ENCODE data around the gene CNKSR3. TPM values are rescaled to one million over a fixed set of nuclear protein-coding genes. Genes with fewer than 3 reads are reported as not detected.

CNKSR3 gene
- total RNA-seq, 1 experiment from 2014 or later = not detected

DNA sequence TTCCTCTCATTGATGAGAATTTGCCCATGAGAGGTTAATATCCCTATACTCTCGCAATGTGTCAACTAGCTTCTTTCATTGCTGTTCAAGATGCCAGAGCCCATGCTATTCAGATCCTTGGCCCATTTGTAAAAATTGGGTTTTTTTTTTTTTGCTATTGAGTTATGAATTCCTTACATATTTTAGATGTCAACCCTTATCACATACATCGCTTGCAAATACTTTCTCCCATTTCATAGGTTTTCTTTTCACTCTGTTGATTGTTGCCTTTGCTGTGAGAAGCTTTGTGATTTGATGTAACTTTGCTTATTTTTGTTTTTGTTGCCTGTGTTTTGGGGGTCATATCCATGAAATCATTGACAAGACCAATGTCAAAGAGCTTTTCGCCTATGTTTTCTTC is 121.7 kb downstream of the CNKSR3 start:
- Histone ChIP-seq H3K4me2 (ENCODE audit: low read depth, low read length, poor library complexity, severe bottlenecking) (no peak overlapping the region), H3K27ac (ENCODE audit: low read length) (no peak overlapping the region), H2AFZ (ENCODE audit: low read length) (no peak overlapping the region), H3K27me3 (ENCODE audit: low read length) (0 out of 2 replicates have a peak, but pooled peaks cover 2% of the 10 kb centered on the region), H3K4me3 (ENCODE audit: low read length) (no peak overlapping the region), H3K4me1 (ENCODE audit: low read length) (no peaks in the 10 kb centered on the region), H3K9me3 (ENCODE audit: low read length) (no peaks in the 10 kb centered on the region), H3K9ac (ENCODE audit: low read length) (no peak overlapping the region), H3K9me2 (replicated peaks; ENCODE audit: insufficient read depth, low read length) (no peaks in the 10 kb centered on the region), H3K36me3 (ENCODE audit: insufficient read depth, low read length) (no peaks in the 10 kb centered on the region), H3K79me2 (ENCODE audit: low read length) (no peaks in the 10 kb centered on the region), H4K20me1 (ENCODE audit: insufficient read depth, low read depth, low read length) (no peaks in the 10 kb centered on the region)
- no peak for DNase-seq

DNA sequence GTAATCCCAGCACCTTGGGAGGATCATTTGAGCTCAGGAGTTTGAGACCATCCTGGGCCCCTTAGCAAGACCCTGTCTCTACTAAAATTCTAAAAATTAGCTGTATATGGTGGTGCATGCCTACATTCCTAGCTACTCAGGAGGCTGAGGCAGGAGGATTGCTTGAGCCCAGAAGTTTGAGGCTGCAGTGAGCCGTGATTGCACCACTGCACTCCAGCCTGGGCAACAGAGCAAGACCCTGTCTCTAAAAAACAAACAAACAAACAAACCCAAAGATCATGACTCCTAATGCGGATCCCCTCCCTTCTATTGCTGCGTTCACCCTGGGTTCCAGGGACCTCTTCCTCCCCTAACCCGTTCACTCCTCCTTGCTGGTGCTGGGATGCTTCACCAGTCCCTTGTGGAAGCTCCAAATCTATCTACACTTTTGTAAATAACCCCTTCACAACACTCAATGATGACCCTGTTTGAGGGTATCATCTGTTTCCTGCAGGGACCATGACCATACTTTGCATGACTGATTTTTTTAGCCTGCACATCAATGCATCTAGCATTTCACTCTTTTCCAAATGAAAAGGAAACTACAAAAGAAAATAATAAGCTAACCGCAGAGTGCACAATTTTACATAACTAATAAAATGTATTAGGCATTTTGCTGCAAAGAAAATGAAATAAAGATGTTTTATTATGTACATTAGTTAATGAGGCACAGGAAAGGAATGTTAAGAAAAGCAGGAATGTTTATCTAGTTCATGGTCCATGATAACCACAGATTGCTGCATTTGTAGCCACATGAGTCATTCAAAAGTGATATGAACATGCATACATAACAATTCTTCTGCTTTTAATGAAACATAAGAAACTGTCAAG is 123.4 kb downstream of the CNKSR3 start:
- 0 out of 2 replicates have a peak, but pooled peaks cover 2% of the 10 kb centered on the region for H3K27me3 ChIP-seq (ENCODE audit: low read length)
- no peak overlapping the region for H3K4me2 ChIP-seq (ENCODE audit: low read depth, low read length, poor library complexity, severe bottlenecking)
- H3K27ac ChIP-seq (ENCODE audit: low read length) = no peak overlapping the region
- no peak overlapping the region for H3K9ac ChIP-seq (ENCODE audit: low read length)
- H2AFZ ChIP-seq (ENCODE audit: low read length) = no peak overlapping the region
- no peaks in the 10 kb centered on the region for H3K9me3 ChIP-seq (ENCODE audit: low read length)
- no peaks in the 10 kb centered on the region for H3K79me2 ChIP-seq (ENCODE audit: low read length)
- DNase-seq = no peak
- H3K4me3 ChIP-seq (ENCODE audit: low read length) = no peak overlapping the region
- H4K20me1 ChIP-seq (ENCODE audit: insufficient read depth, low read depth, low read length) = no peaks in the 10 kb centered on the region
- no peaks in the 10 kb centered on the region for H3K4me1 ChIP-seq (ENCODE audit: low read length)
- H3K9me2 ChIP-seq (replicated peaks; ENCODE audit: insufficient read depth, low read length) = no peaks in the 10 kb centered on the region
- no peaks in the 10 kb centered on the region for H3K36me3 ChIP-seq (ENCODE audit: insufficient read depth, low read length)

DNA sequence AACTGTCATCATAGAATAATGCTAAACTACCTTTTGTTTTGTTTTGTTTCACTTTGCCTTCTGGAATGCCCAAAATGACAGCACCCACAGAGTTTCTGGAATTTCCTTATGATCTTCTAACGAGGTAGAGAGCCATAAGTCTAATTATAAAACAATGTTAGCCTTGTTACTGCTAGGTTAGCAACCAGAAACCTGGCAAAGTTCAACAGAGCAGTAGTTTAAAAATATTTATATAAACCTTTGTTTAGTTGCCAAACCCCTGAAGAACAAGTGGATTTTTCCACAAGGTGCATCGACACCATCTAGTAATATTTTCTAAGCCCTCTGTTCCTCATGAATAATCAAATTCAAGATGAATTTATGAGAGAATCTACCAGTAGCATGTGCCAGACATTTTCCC is 126.3 kb downstream of the CNKSR3 start:
- H3K9ac ChIP-seq (ENCODE audit: low read length) = no peak overlapping the region
- no peak overlapping the region for H3K4me2 ChIP-seq (ENCODE audit: low read depth, low read length, poor library complexity, severe bottlenecking)
- H3K79me2 ChIP-seq (ENCODE audit: low read length) = no peaks in the 10 kb centered on the region
- no peaks in the 10 kb centered on the region for H4K20me1 ChIP-seq (ENCODE audit: insufficient read depth, low read depth, low read length)
- H3K4me3 ChIP-seq (ENCODE audit: low read length) = no peak overlapping the region
- DNase-seq = no peak
- H3K27ac ChIP-seq (ENCODE audit: low read length) = no peak overlapping the region
- no peaks in the 10 kb centered on the region for H3K27me3 ChIP-seq (ENCODE audit: low read length)
- no peaks in the 10 kb centered on the region for H3K9me2 ChIP-seq (replicated peaks; ENCODE audit: insufficient read depth, low read length)
- no peaks in the 10 kb centered on the region for H3K4me1 ChIP-seq (ENCODE audit: low read length)
- no peaks in the 10 kb centered on the region for H3K9me3 ChIP-seq (ENCODE audit: low read length)
- H2AFZ ChIP-seq (ENCODE audit: low read length) = no peak overlapping the region
- no peaks in the 10 kb centered on the region for H3K36me3 ChIP-seq (ENCODE audit: insufficient read depth, low read length)

DNA sequence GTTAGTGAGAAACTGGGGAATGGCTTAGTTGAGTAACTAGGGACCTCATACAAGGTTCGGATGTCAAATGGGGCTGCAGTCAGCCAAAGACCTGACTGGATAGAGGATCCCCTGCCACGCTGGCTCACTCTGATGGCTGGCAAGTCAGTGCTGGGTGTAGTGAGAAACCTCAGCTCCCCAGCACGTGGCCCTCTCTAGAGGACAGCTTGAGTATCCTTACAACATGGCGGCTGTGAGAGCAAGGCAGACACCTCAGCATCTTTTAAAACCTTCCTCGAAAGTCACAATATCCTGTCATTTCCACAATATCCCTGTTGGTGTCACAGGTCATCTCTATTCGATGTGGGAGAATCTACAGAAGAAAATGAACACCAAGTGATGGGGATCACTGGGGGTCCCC is 127.2 kb downstream of the CNKSR3 start:
- Histone ChIP-seq H3K27ac (ENCODE audit: low read length) (no peak overlapping the region), H3K9me3 (ENCODE audit: low read length) (no peaks in the 10 kb centered on the region), H3K9ac (ENCODE audit: low read length) (no peak overlapping the region)

DNA sequence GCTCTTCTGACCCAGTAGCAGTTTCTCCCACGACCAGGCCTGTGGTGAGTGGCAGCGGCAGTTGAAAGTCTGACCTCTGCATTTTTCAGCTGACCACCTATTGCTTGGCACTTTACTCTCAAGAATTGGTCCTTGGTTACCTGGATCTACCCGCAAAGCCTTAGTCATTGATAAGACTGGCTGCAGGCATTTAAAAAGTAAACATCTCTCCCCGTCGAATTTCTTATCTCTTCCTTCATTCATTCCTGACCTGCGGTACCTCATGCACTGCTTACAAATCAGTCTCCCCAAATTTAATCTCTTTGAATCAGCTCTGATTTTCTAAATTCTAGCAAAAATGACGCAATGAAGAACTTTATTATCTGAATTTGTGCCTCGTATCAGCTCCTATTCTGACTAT is 127.7 kb downstream of the CNKSR3 start:
- Histone ChIP-seq H3K36me3 (ENCODE audit: insufficient read depth, low read length) (no peaks in the 10 kb centered on the region), H3K4me2 (ENCODE audit: low read depth, low read length, poor library complexity, severe bottlenecking) (no peak overlapping the region)

More for the DNA sequence above, 127.2 kb downstream of the CNKSR3 start:
- no peaks in the 10 kb centered on the region for H3K9me2 ChIP-seq (replicated peaks; ENCODE audit: insufficient read depth, low read length)
- no peak overlapping the region for H3K4me3 ChIP-seq (ENCODE audit: low read length)
- H3K79me2 ChIP-seq (ENCODE audit: low read length) = no peaks in the 10 kb centered on the region
- H3K27me3 ChIP-seq (ENCODE audit: low read length) = no peaks in the 10 kb centered on the region
- no peaks in the 10 kb centered on the region for H3K4me1 ChIP-seq (ENCODE audit: low read length)
- no peak overlapping the region for H3K4me2 ChIP-seq (ENCODE audit: low read depth, low read length, poor library complexity, severe bottlenecking)
- no peak overlapping the region for H2AFZ ChIP-seq (ENCODE audit: low read length)
- no peaks in the 10 kb centered on the region for H4K20me1 ChIP-seq (ENCODE audit: insufficient read depth, low read depth, low read length)
- no peak for DNase-seq
- H3K36me3 ChIP-seq (ENCODE audit: insufficient read depth, low read length) = no peaks in the 10 kb centered on the region

DNA sequence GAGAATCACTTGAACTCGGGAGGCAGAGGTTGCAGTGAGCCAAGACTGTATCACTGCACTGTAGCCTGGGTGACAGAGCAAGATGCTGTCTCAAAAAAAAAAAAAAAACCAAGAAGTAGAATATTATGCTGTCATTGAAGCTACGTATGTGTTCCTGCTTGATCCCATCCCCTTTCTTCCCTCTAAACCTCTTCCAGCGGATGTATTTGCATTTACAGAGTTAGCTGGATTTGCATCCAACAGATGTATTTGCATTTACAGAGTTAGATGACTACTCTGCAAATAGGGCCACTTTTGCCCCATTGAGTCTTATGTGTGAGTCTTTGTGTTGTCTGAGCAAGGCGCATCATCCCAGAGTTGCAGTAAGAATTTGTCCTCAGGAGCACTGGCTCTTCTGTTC is 128.9 kb downstream of the CNKSR3 start:
- Histone ChIP-seq H3K4me3 (ENCODE audit: low read length) (no peak overlapping the region), H3K4me2 (ENCODE audit: low read depth, low read length, poor library complexity, severe bottlenecking) (no peak overlapping the region), H3K27ac (ENCODE audit: low read length) (no peak overlapping the region), H4K20me1 (ENCODE audit: insufficient read depth, low read depth, low read length) (no peaks in the 10 kb centered on the region), H3K27me3 (ENCODE audit: low read length) (no peaks in the 10 kb centered on the region), H2AFZ (ENCODE audit: low read length) (no peak overlapping the region), H3K9ac (ENCODE audit: low read length) (no peak overlapping the region), H3K4me1 (ENCODE audit: low read length) (no peaks in the 10 kb centered on the region), H3K79me2 (ENCODE audit: low read length) (no peaks in the 10 kb centered on the region), H3K9me3 (ENCODE audit: low read length) (no peaks in the 10 kb centered on the region), H3K36me3 (ENCODE audit: insufficient read depth, low read length) (no peaks in the 10 kb centered on the region), H3K9me2 (replicated peaks; ENCODE audit: insufficient read depth, low read length) (no peaks in the 10 kb centered on the region)
- no peak for DNase-seq

More for the DNA sequence above, 127.7 kb downstream of the CNKSR3 start:
- Histone ChIP-seq H4K20me1 (ENCODE audit: insufficient read depth, low read depth, low read length) (no peaks in the 10 kb centered on the region), H3K9me3 (ENCODE audit: low read length) (no peaks in the 10 kb centered on the region), H3K27ac (ENCODE audit: low read length) (no peak overlapping the region), H3K9ac (ENCODE audit: low read length) (no peak overlapping the region), H3K27me3 (ENCODE audit: low read length) (no peaks in the 10 kb centered on the region), H3K4me1 (ENCODE audit: low read length) (no peaks in the 10 kb centered on the region), H3K4me3 (ENCODE audit: low read length) (no peak overlapping the region), H3K79me2 (ENCODE audit: low read length) (no peaks in the 10 kb centered on the region), H3K9me2 (replicated peaks; ENCODE audit: insufficient read depth, low read length) (no peaks in the 10 kb centered on the region), H2AFZ (ENCODE audit: low read length) (no peak overlapping the region)
- no peak for DNase-seq

DNA sequence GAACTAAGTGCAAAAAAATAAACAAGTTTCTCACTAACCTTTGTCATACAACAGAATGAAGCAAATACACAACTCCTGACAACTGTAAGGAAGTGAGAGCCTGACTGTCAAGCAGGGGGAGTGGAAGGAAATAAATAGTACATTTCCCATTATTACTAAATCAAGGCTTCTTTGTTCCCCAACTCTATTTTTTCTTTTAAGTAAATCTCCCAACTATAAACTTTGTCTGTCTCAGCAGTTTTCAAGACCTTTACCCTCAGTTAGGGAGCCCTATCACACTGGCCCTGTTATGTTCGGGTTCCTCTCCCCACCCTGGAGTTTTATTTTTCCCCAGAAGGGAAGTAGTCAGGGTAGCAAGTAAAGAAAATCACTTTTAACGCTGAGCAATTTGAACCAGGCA is 129.7 kb downstream of the CNKSR3 start:
- H3K4me1 ChIP-seq (ENCODE audit: low read length) = no peaks in the 10 kb centered on the region
- no peaks in the 10 kb centered on the region for H3K27me3 ChIP-seq (ENCODE audit: low read length)
- no peak overlapping the region for H3K4me3 ChIP-seq (ENCODE audit: low read length)
- H3K9ac ChIP-seq (ENCODE audit: low read length) = no peak overlapping the region
- no peaks in the 10 kb centered on the region for H3K9me3 ChIP-seq (ENCODE audit: low read length)
- no peaks in the 10 kb centered on the region for H3K9me2 ChIP-seq (replicated peaks; ENCODE audit: insufficient read depth, low read length)
- no peaks in the 10 kb centered on the region for H4K20me1 ChIP-seq (ENCODE audit: insufficient read depth, low read depth, low read length)
- no peak overlapping the region for H2AFZ ChIP-seq (ENCODE audit: low read length)
- no peaks in the 10 kb centered on the region for H3K36me3 ChIP-seq (ENCODE audit: insufficient read depth, low read length)
- H3K4me2 ChIP-seq (ENCODE audit: low read depth, low read length, poor library complexity, severe bottlenecking) = no peak overlapping the region
- no peak overlapping the region for H3K27ac ChIP-seq (ENCODE audit: low read length)
- no peaks in the 10 kb centered on the region for H3K79me2 ChIP-seq (ENCODE audit: low read length)
- DNase-seq = no peak

DNA sequence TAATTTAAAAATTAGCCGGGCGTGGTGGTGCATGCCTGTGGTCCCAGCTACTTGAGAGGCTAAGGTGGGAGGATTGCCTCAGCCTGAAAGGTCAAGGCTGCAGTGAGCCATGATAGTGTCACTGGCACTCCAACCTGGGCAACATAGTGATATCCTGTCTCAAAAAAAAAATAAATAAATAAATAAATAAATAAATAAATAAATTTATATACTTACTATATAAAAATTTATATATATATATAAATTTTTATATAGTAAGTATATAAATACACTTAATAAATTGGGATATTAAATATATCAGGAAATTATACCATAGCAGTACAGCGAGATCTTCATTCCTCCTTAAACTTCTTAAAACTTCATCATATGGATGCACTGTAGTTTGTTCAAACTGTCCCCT is 130.9 kb downstream of the CNKSR3 start:
- no peak overlapping the region for H3K4me2 ChIP-seq (ENCODE audit: low read depth, low read length, poor library complexity, severe bottlenecking)
- H3K4me1 ChIP-seq (ENCODE audit: low read length) = no peaks in the 10 kb centered on the region
- H3K9me2 ChIP-seq (replicated peaks; ENCODE audit: insufficient read depth, low read length) = no peaks in the 10 kb centered on the region
- H4K20me1 ChIP-seq (ENCODE audit: insufficient read depth, low read depth, low read length) = no peaks in the 10 kb centered on the region
- H3K27ac ChIP-seq (ENCODE audit: low read length) = no peak overlapping the region
- no peak overlapping the region for H3K9ac ChIP-seq (ENCODE audit: low read length)
- DNase-seq = no peak
- H3K4me3 ChIP-seq (ENCODE audit: low read length) = no peak overlapping the region
- H3K9me3 ChIP-seq (ENCODE audit: low read length) = no peaks in the 10 kb centered on the region
- no peaks in the 10 kb centered on the region for H3K79me2 ChIP-seq (ENCODE audit: low read length)
- H3K36me3 ChIP-seq (ENCODE audit: insufficient read depth, low read length) = no peaks in the 10 kb centered on the region
- no peak overlapping the region for H2AFZ ChIP-seq (ENCODE audit: low read length)
- no peaks in the 10 kb centered on the region for H3K27me3 ChIP-seq (ENCODE audit: low read length)

Measured in Karpas-422 (cell line).